Measurements from ENCODE around the gene DNAJC5.

DNA sequence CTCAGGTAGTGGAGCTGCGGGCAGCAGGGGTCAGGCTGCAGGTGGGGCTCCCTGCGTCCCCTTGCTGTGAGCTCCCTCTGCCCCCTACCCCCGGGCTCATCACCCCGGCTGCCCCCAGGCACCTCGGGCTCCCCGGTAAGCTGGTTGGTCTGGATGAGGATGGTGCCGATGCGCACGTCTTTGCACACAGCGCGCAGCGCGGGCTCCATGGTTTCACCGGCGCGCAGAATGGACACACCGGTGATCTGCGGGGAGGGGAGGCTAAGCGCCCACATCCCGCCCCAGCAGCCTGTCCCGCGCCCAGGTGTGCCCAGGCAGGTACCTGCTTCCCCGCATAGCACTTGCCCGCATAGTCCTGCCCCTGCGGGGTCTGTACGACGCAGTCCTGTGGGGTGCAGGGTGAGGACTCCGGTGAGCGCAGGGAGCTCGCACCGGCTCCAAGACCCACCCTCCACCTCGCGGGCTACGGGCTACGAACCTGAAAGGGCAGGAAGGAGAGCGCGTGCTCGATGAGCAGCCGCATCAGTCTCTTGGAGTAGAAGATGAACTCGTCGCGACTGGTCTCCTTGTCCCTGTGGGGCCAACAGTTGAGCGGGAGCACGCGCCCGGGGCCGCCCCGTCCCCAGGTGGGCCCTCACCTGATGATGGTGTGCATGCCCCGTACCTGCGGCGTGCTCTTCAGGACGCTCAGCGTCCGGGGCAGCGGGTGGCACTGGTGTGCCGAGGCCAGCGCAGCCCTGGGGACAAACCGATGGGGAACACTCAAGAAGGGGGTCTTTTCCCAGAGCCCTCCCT lies 45.7 kb downstream of the DNAJC5 start:
- no peak for TF ChIP-seq POLR2A (IDR thresholded peaks at IDR 0.05)
- TF ChIP-seq, protein P1, sequence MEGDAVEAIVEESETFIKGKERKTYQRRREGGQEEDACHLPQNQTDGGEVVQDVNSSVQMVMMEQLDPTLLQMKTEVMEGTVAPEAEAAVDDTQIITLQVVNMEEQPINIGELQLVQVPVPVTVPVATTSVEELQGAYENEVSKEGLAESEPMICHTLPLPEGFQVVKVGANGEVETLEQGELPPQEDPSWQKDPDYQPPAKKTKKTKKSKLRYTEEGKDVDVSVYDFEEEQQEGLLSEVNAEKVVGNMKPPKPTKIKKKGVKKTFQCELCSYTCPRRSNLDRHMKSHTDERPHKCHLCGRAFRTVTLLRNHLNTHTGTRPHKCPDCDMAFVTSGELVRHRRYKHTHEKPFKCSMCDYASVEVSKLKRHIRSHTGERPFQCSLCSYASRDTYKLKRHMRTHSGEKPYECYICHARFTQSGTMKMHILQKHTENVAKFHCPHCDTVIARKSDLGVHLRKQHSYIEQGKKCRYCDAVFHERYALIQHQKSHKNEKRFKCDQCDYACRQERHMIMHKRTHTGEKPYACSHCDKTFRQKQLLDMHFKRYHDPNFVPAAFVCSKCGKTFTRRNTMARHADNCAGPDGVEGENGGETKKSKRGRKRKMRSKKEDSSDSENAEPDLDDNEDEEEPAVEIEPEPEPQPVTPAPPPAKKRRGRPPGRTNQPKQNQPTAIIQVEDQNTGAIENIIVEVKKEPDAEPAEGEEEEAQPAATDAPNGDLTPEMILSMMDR (IDR thresholded peaks at IDR 0.05): no peak
